ENCODE measurements around the gene ANKH.

DNA sequence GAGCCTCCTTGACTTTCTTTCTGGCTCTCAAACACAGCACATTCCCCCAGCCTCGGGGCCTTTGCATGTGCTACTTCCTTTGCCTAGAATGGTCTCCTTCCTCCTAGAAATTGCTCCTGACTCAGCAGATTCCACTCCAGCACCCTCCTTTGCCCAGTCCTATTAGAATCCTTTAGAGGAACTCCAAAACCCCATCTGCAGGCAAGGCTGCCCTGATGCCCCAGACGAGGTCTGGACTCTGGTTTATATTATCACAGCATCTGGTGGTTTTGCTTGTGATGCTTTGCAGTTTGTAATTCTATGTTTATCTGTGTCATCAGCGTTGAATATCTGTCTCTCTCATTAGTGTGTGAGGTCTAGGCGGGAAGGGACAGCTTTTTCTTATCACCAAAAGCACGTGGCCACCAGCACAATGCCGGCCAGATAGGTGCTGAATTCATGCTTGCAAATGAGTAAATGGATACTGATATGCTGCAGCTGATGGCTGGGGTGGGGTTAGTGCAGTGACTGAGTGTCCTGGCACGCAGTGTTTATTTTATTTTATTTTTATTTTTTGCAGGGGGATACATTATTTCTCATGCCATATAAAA lies 30.0 kb upstream of the ANKH start:
- TF ChIP-seq RAD21 (IDR thresholded peaks at IDR 0.05) (no peak), GABPA (IDR thresholded peaks at IDR 0.05 in 1 of 2, conservative IDR thresholded peaks at IDR 0.05 in 1 of 2) (no peak), FOXA1 (IDR thresholded peaks at IDR 0.05) (no peak), ATF3 (IDR thresholded peaks at IDR 0.05) (no peak)
- TF ChIP-seq, protein P1, sequence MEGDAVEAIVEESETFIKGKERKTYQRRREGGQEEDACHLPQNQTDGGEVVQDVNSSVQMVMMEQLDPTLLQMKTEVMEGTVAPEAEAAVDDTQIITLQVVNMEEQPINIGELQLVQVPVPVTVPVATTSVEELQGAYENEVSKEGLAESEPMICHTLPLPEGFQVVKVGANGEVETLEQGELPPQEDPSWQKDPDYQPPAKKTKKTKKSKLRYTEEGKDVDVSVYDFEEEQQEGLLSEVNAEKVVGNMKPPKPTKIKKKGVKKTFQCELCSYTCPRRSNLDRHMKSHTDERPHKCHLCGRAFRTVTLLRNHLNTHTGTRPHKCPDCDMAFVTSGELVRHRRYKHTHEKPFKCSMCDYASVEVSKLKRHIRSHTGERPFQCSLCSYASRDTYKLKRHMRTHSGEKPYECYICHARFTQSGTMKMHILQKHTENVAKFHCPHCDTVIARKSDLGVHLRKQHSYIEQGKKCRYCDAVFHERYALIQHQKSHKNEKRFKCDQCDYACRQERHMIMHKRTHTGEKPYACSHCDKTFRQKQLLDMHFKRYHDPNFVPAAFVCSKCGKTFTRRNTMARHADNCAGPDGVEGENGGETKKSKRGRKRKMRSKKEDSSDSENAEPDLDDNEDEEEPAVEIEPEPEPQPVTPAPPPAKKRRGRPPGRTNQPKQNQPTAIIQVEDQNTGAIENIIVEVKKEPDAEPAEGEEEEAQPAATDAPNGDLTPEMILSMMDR (IDR thresholded peaks at IDR 0.05; ENCODE audit: low read depth, low read length, missing input control): no peak
